PC-3 (cell line): ENCODE data around the gene LENG9.

ENCODE experiments used
- EZH2phosphoT487 ChIP-seq: fragments of 300-600 bp; sonication (generic); IDR thresholded peaks from 2 replicates; pipeline ENCODE4 v1.6.1; 2018; ENCODE audit warnings: mild to moderate bottlenecking, antibody characterized with exemption, low read length, borderline replicate concordance
- TF ChIP-seq, protein P1 (sequence below): fragments of 300-600 bp; sonication (generic); conservative IDR thresholded peaks from 2 replicates; pipeline ENCODE4 v1.5.1; 2017; ENCODE audit warnings: antibody characterized with exemption, low read depth, mild to moderate bottlenecking, low read length

- TF ChIP-seq, protein P1, sequence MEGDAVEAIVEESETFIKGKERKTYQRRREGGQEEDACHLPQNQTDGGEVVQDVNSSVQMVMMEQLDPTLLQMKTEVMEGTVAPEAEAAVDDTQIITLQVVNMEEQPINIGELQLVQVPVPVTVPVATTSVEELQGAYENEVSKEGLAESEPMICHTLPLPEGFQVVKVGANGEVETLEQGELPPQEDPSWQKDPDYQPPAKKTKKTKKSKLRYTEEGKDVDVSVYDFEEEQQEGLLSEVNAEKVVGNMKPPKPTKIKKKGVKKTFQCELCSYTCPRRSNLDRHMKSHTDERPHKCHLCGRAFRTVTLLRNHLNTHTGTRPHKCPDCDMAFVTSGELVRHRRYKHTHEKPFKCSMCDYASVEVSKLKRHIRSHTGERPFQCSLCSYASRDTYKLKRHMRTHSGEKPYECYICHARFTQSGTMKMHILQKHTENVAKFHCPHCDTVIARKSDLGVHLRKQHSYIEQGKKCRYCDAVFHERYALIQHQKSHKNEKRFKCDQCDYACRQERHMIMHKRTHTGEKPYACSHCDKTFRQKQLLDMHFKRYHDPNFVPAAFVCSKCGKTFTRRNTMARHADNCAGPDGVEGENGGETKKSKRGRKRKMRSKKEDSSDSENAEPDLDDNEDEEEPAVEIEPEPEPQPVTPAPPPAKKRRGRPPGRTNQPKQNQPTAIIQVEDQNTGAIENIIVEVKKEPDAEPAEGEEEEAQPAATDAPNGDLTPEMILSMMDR, result no peak
- no peak for TF ChIP-seq EZH2phosphoT487
These were observed 12.1 kb upstream of the LENG9 start for GRCh38 chr19:54475706-54476105.
